ES-I3 (cell line): ENCODE results near the gene TARDBP.

Experiments
- H3K36me3 ChIP-seq: 2 replicates; pipeline ENCODE4 v1.6.1; 2013; ENCODE audit warnings: mild to moderate bottlenecking, low read length, control low read depth, moderate library complexity; ENCODE audit not compliant: insufficient read depth
- H3K4me1 ChIP-seq: 2 replicates; pipeline ENCODE4 v1.6.1; 2013; ENCODE audit warnings: mild to moderate bottlenecking, control low read depth, low read length; ENCODE audit not compliant: insufficient read depth
- H3K9ac ChIP-seq: 2 replicates; pipeline ENCODE4 v1.6.1; 2013; ENCODE audit warnings: low read depth, mild to moderate bottlenecking, low read length, moderate library complexity
- H3K9me3 ChIP-seq: 2 replicates; pipeline ENCODE4 v1.6.1; 2013; ENCODE audit warnings: mild to moderate bottlenecking, low read length, moderate library complexity; ENCODE audit not compliant: control insufficient read depth, insufficient read depth

The TARDBP gene

DNA sequence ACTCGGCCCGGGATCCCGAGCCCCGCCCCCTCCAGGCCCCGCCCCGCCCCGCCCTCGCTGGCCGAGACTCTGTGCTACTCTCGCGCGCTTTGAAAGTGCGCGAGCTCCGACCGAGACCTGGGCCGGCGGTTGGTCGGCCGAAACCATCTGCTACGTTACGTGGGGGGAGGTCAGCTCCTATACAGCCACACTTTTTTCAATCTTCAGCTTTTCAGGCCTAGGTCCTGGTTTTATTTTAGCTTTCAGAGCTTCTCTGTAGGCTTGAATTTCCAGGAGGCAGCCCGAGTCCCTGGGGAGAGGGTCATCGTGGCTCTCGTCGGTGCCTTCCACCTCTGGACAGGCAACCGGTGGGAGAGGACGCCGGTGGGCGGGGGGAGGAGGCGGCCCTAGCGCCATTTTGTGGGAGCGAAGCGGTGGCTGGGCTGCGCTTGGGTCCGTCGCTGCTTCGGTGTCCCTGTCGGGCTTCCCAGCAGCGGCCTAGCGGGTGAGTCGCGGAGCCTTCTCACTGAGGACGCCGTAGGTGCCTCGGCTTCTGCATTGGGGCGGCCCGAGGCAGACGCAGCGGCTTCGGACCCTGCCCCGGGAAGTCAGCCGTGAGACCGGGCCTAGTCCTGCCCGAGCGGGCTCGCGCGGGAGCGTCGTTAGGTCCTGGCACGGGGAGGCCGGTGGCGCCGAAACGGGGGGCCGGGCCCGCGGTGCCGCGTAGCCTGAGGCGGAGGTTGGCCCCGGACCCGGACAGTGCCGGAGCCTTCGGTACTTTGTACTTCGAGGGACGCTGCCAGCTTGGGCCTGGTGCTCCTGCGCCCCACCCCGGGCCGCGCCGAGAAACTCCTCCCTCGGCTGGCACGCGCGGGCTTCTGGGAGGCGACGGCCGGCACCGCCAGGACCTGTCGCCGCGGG, at the start of gene TARDBP:
Gene TARDBP, plus strand, starts transcription at position 395 of the 900 bp plus-strand sequence. CDS start 1,074 bp downstream, outside the sequence.
- Histone ChIP-seq H3K36me3 (peaks cover 30% of the 10 kb centered on the region), H3K4me1 (peaks cover 10% of the 10 kb centered on the region), H3K9me3 (no peaks in the 10 kb centered on the region), H3K9ac (peak within 1 kb of the TSS; percentile 100)

DNA sequence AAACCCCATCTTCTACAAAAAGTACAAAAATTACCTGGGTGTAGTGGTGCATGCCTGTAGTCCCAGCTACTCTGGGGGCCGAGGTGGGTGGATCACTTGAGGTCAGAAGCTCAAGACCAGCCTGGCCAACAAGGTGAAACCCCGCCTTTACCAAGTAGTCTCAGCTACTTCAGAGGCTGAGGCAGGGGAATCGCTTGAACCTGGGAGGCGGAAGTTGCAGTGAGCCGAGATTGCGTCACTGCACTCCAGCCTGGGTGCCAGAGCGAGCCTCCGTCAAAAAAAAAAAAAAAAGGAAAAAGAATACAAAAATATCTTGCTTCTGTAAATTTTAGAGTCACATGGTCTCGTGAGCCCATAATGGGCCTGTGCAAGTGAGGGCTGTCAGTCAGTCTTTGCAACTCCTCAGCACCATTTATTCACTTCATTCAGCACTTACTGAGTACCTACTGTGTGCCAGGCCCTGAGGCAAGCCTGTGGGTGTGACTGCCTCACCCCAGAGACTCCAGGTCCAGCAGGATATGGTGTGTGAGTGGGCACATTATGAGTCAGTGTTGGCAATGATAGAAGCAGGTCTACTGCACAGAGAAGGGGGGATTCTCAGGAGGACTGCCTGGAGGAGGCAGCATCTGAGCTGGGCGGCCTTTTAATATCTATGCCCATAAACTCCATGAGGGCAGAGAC, 46.8 kb upstream of the TARDBP start:
- H3K9me3 ChIP-seq: no peaks in the 10 kb centered on the region
- no peak overlapping the region for H3K9ac ChIP-seq
- H3K36me3 ChIP-seq: no peaks in the 10 kb centered on the region
- peaks cover 13% of the 10 kb centered on the region; the same call in 1 of the 2 replicates for H3K4me1 ChIP-seq

DNA sequence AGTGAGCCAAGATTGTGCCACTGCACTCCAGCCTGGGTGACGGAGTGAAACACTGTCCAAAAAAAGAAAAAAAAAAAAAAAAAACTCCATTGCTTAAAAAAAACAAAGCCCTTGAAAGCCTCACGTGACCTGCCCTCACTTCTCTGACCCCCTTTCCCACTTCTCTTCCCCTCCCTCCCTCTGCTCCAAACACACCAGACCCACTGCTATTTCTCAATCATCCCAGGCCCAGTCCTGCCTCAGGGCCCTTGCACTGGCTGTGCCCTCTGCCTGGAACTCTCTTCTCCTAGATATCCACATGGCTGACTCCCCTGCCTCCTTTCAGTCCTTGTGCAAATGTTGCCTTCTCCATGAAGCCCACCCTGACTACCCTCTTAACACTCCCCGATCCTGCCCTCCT, 45.4 kb upstream of the TARDBP start:
- no peaks in the 10 kb centered on the region for H3K36me3 ChIP-seq
- no peak overlapping the region for H3K9ac ChIP-seq
- H3K9me3 ChIP-seq: no peaks in the 10 kb centered on the region
- H3K4me1 ChIP-seq: peaks cover 13% of the 10 kb centered on the region; the same call in 1 of the 2 replicates

DNA sequence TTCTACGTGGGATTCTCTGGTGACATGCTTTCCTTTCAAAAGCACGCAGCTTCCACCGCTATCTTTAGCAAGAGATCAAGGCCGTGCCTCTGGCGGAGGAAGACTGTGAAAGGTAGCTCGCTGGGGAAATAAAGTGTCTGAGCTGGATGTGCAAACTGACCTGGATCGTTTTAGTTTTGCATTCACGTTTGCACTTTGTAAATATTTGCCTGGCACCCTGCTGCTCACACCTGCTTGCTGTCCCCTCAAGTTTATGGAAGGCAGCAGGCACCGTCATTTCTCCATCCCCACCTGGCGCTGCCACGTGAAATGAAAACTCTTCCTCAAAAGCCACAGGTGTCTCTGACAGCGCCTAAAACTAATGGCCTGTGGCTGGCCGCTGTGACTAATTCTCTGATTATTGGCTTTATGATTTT, 44.0 kb upstream of the TARDBP start:
- no peak overlapping the region for H3K9ac ChIP-seq

DNA sequence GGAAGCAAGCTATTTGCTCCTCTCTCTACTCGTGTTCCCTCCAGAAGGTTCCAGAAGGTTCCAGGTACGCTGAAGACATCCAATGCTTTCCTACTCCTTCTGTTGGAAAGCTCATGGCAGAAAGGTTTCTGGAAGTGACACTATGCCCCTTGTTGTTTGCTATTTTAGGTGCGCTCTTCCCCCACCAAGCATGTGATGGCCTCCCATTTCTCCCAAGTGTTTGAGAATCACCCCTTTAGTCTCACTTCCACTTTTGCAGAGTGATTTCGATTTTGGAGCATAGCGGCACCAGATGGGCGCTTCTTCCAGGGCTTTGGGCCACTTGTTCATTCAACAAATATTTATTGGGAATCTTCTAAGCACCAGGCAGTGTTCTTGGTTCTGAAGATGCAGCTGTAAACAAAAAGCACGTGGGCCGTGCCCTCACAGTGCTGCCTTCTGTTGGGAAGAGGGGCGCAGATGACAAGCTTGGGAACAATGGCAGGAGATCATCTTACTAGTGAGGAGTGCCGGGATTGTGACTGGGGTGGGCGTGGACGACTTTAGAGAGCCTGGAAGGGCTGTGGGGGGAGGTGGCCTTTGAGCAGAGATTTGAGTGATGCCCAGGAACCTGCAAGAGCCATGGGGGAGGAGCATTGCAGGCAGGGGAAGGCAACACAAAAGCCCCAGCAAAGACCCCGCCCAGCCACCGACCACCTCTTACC, 43.0 kb upstream of the TARDBP start:
- Histone ChIP-seq H3K9ac (no peak overlapping the region), H3K36me3 (no peaks in the 10 kb centered on the region), H3K4me1 (peaks cover 13% of the 10 kb centered on the region; the same call in 1 of the 2 replicates), H3K9me3 (no peaks in the 10 kb centered on the region)

More for the DNA sequence above, 44.0 kb upstream of the TARDBP start:
- Histone ChIP-seq H3K9me3 (no peaks in the 10 kb centered on the region), H3K36me3 (no peaks in the 10 kb centered on the region), H3K4me1 (peaks cover 13% of the 10 kb centered on the region; the same call in 1 of the 2 replicates)

DNA sequence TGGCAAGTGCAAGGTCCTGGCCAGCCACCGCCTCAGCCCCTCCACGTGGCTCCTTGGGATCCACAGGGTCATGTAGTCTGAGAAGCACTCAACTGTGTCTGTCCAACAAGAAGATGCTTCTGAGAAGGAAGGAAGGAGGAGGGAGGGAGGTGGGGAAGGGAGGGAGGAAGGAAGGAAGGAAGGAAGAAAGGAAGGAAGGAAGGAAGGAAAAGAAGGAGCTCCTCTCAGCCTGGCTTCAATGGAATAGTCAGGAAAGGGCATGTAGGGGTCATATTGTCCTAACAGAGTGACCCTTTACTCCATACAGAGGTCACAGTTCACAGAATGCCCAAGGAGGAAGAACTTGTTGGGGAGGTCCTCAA, 42.5 kb upstream of the TARDBP start:
- peaks cover 13% of the 10 kb centered on the region; the same call in 1 of the 2 replicates for H3K4me1 ChIP-seq
- no peaks in the 10 kb centered on the region for H3K9me3 ChIP-seq
- H3K9ac ChIP-seq: no peak overlapping the region
- no peaks in the 10 kb centered on the region for H3K36me3 ChIP-seq

DNA sequence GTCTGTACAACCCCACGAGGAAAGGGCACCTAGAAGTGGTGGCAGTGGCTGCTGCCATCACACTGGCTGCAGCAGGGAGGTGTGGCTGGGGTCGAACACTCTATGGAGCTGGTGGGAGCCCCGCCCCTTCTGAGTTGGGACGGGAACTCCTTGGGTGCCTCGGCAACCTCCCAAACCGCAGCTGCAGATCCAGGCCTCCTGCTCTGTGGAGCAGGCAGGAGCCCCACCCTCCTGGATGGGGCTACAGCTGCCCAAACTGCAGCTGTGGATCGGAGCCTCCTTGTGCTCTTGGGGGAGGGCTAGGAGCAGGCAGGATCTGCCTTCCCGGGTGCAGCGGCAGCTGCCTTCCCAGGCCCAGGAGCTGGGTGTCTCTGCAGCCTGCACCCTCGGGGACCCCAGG, 38.9 kb upstream of the TARDBP start:
- Histone ChIP-seq H3K36me3 (no peaks in the 10 kb centered on the region), H3K4me1 (peaks cover 16% of the 10 kb centered on the region), H3K9me3 (no peaks in the 10 kb centered on the region), H3K9ac (no peak overlapping the region)

DNA sequence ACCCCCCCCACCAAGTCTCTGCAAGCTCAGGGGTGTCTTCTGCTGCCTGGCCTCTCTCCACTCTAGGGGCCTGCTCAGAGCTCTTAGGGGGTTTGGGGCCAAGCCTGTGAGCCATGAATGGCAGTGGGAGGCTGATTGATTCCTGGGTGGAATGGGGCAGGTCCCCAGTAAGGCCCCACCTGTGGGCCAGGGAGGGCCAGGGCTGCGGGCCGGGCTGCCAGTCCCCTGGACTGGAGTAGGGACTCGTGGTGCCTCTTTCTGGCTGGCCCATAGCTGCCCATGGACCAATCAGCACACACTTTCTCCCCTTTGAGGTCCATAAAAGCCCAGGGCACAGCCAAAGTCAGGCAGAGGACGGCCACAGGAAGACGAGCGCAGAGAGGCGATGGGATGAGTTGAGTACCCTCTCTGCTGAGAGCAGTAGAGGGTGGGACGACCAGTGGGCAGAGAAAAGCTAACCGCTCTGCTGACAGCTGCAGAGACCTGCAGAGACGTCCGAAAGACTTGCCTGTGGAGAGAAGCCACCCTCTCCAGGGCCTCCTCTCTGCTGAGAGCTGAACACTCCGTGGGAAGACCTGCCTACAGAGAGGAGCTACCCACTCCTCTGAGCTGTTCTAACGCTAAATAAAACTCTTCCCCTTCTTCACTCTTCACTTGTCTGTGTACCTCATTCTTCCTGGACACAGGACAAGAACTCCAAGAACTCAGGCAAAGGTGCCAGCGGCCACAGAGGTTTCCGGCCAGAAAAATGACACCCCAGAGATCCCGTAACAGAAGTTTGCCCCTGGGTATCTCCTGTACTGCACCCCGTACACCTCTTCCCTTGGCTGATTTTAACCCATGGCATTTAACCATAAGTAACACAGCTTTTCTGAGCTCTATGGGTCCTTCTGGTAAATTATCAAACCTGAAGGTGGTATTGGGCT, 38.2 kb upstream of the TARDBP start:
- Histone ChIP-seq H3K9ac (no peak overlapping the region), H3K36me3 (no peaks in the 10 kb centered on the region), H3K4me1 (peaks cover 13% of the 10 kb centered on the region), H3K9me3 (no peaks in the 10 kb centered on the region)

DNA sequence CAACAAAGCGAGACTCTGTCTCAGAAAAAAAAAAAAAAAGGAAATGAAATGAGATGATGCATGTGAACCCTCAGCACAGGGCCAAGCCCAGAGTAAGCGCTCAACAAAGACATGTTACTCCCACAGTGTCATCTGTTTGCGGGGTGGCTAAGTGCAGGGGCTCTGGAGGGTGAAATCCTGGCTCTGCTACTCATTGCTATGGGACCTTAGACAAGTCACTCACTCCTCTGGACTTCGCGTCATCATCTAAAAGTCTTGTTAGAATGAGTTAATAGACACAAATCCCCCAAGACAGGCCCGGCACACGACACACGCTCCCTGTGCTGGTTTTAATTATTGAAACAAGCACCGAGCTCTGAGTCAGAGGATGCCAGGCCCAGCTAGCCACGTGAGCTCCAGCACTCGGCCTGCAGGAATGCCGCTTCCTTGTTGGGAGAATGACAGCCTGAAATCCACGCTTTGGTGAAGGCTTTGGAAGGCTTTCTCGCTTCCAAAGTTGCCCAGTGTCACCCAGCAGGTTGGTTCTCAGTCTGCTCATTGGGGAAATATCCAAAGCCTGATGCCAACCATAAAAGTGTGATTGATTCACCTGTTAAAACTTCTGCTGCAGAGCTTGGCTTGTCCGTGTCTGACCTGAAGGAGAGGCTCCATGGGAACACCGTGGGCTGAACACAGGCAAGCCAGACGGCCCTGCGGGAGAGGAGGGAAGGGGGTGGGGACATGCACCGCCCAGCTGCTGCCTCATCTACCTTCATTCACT, 36.7 kb upstream of the TARDBP start:
- no peaks in the 10 kb centered on the region for H3K9me3 ChIP-seq
- peaks cover 15% of the 10 kb centered on the region for H3K4me1 ChIP-seq
- no peaks in the 10 kb centered on the region for H3K36me3 ChIP-seq
- no peak overlapping the region for H3K9ac ChIP-seq

DNA sequence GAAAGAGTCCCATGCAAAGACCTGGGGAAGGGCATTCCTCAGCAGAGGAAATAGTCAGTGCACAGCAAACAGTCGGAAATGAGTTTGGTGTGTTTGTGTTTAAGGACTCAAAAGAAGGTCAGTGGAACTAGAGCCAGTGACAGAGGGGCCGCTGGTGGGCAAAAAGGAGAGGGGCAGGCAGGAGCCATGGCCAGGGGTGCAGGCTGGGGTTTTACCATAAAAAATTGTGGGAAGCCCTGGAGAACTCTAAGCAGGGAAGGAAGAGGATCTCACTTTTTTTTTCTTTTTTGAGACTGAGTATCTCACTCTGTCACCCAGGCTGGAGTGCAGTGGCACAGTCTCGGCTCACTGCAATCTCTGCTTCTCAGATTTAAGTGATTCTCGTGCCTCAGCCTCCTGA, 33.7 kb upstream of the TARDBP start:
- no peaks in the 10 kb centered on the region for H3K36me3 ChIP-seq
- no peaks in the 10 kb centered on the region for H3K9me3 ChIP-seq
- H3K4me1 ChIP-seq: peaks cover 23% of the 10 kb centered on the region
- H3K9ac ChIP-seq: no peak overlapping the region

DNA sequence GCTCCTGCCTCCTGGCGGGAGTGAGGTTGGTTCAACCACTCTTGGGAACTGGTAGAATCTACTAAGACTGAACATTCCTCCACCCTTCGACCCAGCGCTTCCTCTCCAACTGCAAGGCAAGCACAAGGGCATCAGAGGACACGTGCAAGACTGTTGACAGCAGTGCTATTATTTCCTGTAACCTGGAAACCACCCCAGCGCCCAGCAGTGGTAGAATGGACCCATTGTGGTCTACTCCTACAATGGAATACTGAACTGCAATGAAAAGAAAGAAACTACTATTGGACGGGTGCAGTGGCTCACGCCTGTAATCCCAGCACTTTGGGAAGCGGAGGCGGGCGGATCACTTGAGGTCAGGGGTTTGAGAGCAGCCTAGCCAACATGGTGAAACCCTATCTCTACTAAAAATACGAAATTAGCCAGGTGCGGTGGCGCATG, 33.0 kb upstream of the TARDBP start:
- Histone ChIP-seq H3K36me3 (no peaks in the 10 kb centered on the region), H3K9ac (no peak overlapping the region), H3K4me1 (peaks cover 23% of the 10 kb centered on the region), H3K9me3 (no peaks in the 10 kb centered on the region)

DNA sequence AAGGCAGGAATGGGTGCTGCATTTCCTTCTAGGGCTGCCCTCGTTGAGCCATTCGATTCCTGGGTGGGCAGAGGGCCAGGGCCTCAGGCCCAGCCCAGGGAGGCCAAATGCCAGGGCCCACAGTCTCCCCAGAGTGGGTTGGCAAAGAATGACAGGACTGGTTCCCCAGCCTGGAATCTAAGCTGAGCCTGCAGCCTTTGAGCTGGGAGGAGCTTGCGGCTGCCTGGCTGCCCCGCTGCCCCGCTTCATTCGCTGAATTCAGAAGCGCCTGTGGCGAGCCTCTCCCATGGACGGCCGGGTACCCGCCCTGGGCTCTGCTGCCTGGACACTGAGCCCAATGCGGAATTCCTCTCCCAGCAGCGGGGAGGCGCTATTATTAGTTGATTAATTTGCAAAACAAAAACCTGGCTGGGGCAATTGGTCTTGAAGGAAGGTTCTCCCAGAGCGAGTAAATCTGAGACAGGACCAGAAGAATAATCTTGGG, 32.3 kb upstream of the TARDBP start:
- H3K4me1 ChIP-seq: peaks cover 23% of the 10 kb centered on the region
- H3K36me3 ChIP-seq: no peaks in the 10 kb centered on the region
- H3K9ac ChIP-seq: peak overlapping the region; percentile 9; the same call in 1 of the 2 replicates
- no peaks in the 10 kb centered on the region for H3K9me3 ChIP-seq
